HepG2 (cell line): ENCODE data around the gene SNRNP200. TPM values are rescaled to one million over a fixed set of nuclear protein-coding genes. Genes with fewer than 3 reads are reported as not detected.

Source experiments
- CEBPG ChIP-seq: IDR thresholded peaks from 2 replicates; pipeline ENCODE4 v1.6.1; 2016
- HOXA9 ChIP-seq: sonication (generic); formaldehyde crosslinking; IDR thresholded peaks from 2 replicates; pipeline ENCODE4 v1.8.1; 2022; ENCODE audit warnings: missing genetic modification reagents, mild to moderate bottlenecking, moderate library complexity, borderline replicate concordance
- NFKB2 ChIP-seq: sonication (generic); formaldehyde crosslinking; IDR thresholded peaks from 2 replicates; pipeline ENCODE4 v1.4.0; 2020; ENCODE audit warnings: missing genetic modification reagents, borderline replicate concordance
- SP1 ChIP-seq, 2 experiments: fragments of 450-650 bp in 1 of 2; sonication (generic) in 1 of 2; formaldehyde crosslinking in 1 of 2; IDR thresholded peaks; 2 replicates each; pipeline versions ENCODE4 v1.4.0 to v1.6.1; 2016 to 2020; ENCODE audit warnings: missing genetic modification reagents in 1 of 2
- SP140L ChIP-seq: sonication (generic); formaldehyde crosslinking; IDR thresholded peaks from 2 replicates; pipeline ENCODE4 v1.4.0; 2020; ENCODE audit warnings: missing genetic modification reagents, borderline replicate concordance
- SRF ChIP-seq: IDR thresholded peaks from 2 replicates; pipeline ENCODE4 v1.6.1; 2011; ENCODE audit warnings: mild to moderate bottlenecking, low read depth, low read length, moderate library complexity
- ZBTB7A ChIP-seq: sonication (generic); formaldehyde crosslinking; IDR thresholded peaks from 2 replicates; pipeline ENCODE4 v1.8.0; 2022; ENCODE audit warnings: mild to moderate bottlenecking, missing genetic modification reagents
- ZBTB7B ChIP-seq: sonication (generic); formaldehyde crosslinking; IDR thresholded peaks from 2 replicates; pipeline ENCODE4 v1.4.0; 2020; ENCODE audit warnings: missing genetic modification reagents
- ZFX ChIP-seq: sonication (generic); formaldehyde crosslinking; IDR thresholded peaks from 2 replicates; pipeline ENCODE4 v1.4.0; 2020; ENCODE audit warnings: mild to moderate bottlenecking, low read depth, missing genetic modification reagents, moderate library complexity
- ZNF124 ChIP-seq: sonication (generic); formaldehyde crosslinking; IDR thresholded peaks from 2 replicates; pipeline ENCODE4 v1.4.0; 2020; ENCODE audit warnings: missing genetic modification reagents
- ZNF720 ChIP-seq: sonication (generic); formaldehyde crosslinking; IDR thresholded peaks from 2 replicates; pipeline ENCODE4 v1.4.0; 2020; ENCODE audit warnings: missing genetic modification reagents
- ZNF766 ChIP-seq: sonication (generic); formaldehyde crosslinking; IDR thresholded peaks from 2 replicates; pipeline ENCODE4 v1.5.0; 2020; ENCODE audit warnings: missing genetic modification reagents, borderline replicate concordance
- polyA plus RNA-seq, 8 experiments: library from polyadenylated mRNA; depleted of rRNA in 3 of 8; stranded (reverse) in 7 of 8; unstranded in 1 of 8; fragments of >200 nt; fragmentation: Illumina TruSeq in 4 of 8; extraction: Trizol in 4 of 8; gene quantifications; 2 replicates each; pipeline versions ENCODE4 v1.2.1 to v1.2.3, GENCODE V29; 2011 to 2016; ENCODE audit warnings: low read depth in 4 of 8, missing spikeins in 1 of 8, mixed read lengths in 1 of 8; ENCODE audit not compliant: insufficient read depth in 1 of 8
- total RNA-seq, 5 experiments: library from RNA; depleted of rRNA; stranded (reverse); fragments of >200 nt; fragmentation: Illumina TruSeq; extraction: Trizol; gene quantifications; 2 replicates each; pipeline ENCODE4 v1.2.3, GENCODE V29; 2016; ENCODE audit warnings: low read depth in 1 of 5
- TF ChIP-seq, protein P1 (sequence below): sonication (generic); formaldehyde crosslinking; conservative IDR thresholded peaks from 2 replicates; pipeline ENCODE4 v1.8.0; 2022; ENCODE audit warnings: mild to moderate bottlenecking, moderate library complexity, missing genetic modification reagents
- TF ChIP-seq, protein P2 (sequence below): sonication (generic); formaldehyde crosslinking; IDR thresholded peaks from 2 replicates; pipeline ENCODE4 v1.5.0; 2020; ENCODE audit warnings: missing genetic modification reagents, mild to moderate bottlenecking, borderline replicate concordance
- TF ChIP-seq, protein P3 (sequence below): sonication (generic); formaldehyde crosslinking; IDR thresholded peaks from 2 replicates; pipeline ENCODE4 v1.4.0; 2020; ENCODE audit warnings: missing genetic modification reagents
- TF ChIP-seq, protein P4 (sequence below), 2 experiments: fragments of 450-650 bp in 1 of 2; sonication (generic) in 1 of 2; formaldehyde crosslinking; IDR thresholded peaks; 2 replicates each; pipeline versions ENCODE4 v1.5.0 to v1.8.0; 2020 to 2022; ENCODE audit warnings: mild to moderate bottlenecking in 1 of 2, missing genetic modification reagents in 1 of 2
- TF ChIP-seq, protein P5 (sequence below): IDR thresholded peaks from 2 replicates; pipeline ENCODE4 v1.6.1; 2016; ENCODE audit warnings: low read depth, control low read depth

The SNRNP200 gene
- total and polyA plus RNA-seq, 2 of the 13 experiments (the other 11 are each of a cell fraction or from before 2014, with no cell fraction given), result 99.0 to 232 TPM

DNA sequence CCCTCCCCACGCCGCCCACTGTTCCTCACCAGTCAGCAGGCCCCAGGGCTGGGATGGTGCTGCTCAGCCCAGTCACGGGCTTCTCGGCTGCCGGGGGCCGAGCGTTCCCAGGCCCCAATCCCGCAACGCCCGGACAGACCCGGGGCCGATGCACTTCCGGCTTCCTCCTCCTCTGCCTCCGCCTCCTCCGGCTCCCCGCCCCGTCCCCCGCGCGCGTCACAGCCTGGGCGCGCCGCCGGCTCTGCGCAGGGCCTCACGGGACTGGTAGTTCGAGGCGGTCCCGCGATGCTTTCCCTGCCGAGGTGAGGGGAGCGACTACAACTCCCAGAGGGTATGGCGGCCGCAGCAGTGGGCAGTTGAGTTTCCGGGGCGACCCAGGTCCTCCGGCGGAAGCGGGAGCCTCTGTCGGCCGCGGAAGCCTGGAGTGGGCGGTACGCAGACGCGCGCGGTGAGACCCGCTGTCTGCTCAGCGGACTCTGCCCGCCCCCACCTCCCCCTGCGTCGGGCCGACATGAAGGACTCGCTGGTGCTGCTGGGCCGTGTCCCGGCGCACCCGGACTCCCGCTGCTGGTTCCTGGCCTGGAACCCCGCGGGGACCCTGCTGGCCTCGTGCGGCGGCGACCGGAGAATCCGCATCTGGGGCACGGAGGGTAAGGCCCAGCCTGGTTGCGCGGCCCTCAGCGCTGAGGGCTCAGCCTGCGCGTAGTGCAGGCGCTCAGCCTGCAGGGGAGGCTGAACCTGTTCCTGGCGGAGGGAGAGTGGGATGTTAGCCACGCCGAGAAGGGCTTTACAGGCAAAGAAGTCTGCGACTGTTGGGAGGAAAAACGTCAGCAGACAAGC is 39.3 kb downstream of the SNRNP200 start, which contains the start of the genes CIAO1 and TMEM127 (continued):
- TF ChIP-seq, protein P1, sequence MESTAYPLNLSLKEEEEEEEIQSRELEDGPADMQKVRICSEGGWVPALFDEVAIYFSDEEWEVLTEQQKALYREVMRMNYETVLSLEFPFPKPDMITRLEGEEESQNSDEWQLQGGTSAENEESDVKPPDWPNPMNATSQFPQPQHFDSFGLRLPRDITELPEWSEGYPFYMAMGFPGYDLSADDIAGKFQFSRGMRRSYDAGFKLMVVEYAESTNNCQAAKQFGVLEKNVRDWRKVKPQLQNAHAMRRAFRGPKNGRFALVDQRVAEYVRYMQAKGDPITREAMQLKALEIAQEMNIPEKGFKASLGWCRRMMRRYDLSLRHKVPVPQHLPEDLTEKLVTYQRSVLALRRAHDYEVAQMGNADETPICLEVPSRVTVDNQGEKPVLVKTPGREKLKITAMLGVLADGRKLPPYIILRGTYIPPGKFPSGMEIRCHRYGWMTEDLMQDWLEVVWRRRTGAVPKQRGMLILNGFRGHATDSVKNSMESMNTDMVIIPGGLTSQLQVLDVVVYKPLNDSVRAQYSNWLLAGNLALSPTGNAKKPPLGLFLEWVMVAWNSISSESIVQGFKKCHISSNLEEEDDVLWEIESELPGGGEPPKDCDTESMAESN (CRISPR knock-in tag), result peak; percentile 94
- TF ChIP-seq ZNF720 (CRISPR knock-in tag) (no peak), CEBPG (CRISPR knock-in tag) (no peak), NFKB2 (CRISPR knock-in tag) (peak; percentile 61; the same call in 1 of the 2 replicates), SP1 (IDR thresholded peaks at IDR 0.05) (no peak), SP1 (CRISPR knock-in tag; IDR thresholded peaks at IDR 0.05) (peak; percentile 76), ZBTB7B (CRISPR knock-in tag) (peak; percentile 54), ZBTB7A (peak; percentile 88), ZFX (peak; percentile 100), SP140L (CRISPR knock-in tag) (no peak; the same call in 1 of the 2 replicates), HOXA9 (CRISPR knock-in tag) (no peak), ZNF766 (CRISPR knock-in tag) (no peak; the same call in none of the 2 replicates), ZNF124 (CRISPR knock-in tag) (peak; percentile 88; the same call in 1 of the 2 replicates), SRF (no peak)
- TF ChIP-seq, protein P2, sequence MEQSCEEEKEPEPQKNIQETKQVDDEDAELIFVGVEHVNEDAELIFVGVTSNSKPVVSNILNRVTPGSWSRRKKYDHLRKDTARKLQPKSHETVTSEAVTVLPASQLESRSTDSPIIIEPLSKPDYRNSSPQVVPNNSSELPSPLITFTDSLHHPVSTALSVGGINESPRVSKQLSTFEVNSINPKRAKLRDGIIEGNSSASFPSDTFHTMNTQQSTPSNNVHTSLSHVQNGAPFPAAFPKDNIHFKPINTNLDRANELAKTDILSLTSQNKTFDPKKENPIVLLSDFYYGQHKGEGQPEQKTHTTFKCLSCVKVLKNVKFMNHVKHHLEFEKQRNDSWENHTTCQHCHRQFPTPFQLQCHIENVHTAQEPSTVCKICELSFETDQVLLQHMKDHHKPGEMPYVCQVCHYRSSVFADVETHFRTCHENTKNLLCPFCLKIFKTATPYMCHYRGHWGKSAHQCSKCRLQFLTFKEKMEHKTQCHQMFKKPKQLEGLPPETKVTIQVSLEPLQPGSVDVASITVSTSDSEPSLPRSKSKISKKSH (CRISPR knock-in tag), result peak; percentile 89; the same call in 1 of the 2 replicates
- TF ChIP-seq, protein P3, sequence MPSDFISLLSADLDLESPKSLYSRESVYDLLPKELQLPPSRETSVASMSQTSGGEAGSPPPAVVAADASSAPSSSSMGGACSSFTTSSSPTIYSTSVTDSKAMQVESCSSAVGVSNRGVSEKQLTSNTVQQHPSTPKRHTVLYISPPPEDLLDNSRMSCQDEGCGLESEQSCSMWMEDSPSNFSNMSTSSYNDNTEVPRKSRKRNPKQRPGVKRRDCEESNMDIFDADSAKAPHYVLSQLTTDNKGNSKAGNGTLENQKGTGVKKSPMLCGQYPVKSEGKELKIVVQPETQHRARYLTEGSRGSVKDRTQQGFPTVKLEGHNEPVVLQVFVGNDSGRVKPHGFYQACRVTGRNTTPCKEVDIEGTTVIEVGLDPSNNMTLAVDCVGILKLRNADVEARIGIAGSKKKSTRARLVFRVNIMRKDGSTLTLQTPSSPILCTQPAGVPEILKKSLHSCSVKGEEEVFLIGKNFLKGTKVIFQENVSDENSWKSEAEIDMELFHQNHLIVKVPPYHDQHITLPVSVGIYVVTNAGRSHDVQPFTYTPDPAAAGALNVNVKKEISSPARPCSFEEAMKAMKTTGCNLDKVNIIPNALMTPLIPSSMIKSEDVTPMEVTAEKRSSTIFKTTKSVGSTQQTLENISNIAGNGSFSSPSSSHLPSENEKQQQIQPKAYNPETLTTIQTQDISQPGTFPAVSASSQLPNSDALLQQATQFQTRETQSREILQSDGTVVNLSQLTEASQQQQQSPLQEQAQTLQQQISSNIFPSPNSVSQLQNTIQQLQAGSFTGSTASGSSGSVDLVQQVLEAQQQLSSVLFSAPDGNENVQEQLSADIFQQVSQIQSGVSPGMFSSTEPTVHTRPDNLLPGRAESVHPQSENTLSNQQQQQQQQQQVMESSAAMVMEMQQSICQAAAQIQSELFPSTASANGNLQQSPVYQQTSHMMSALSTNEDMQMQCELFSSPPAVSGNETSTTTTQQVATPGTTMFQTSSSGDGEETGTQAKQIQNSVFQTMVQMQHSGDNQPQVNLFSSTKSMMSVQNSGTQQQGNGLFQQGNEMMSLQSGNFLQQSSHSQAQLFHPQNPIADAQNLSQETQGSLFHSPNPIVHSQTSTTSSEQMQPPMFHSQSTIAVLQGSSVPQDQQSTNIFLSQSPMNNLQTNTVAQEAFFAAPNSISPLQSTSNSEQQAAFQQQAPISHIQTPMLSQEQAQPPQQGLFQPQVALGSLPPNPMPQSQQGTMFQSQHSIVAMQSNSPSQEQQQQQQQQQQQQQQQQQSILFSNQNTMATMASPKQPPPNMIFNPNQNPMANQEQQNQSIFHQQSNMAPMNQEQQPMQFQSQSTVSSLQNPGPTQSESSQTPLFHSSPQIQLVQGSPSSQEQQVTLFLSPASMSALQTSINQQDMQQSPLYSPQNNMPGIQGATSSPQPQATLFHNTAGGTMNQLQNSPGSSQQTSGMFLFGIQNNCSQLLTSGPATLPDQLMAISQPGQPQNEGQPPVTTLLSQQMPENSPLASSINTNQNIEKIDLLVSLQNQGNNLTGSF, result peak; percentile 70
- TF ChIP-seq, protein P4, sequence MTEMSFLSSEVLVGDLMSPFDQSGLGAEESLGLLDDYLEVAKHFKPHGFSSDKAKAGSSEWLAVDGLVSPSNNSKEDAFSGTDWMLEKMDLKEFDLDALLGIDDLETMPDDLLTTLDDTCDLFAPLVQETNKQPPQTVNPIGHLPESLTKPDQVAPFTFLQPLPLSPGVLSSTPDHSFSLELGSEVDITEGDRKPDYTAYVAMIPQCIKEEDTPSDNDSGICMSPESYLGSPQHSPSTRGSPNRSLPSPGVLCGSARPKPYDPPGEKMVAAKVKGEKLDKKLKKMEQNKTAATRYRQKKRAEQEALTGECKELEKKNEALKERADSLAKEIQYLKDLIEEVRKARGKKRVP (CRISPR knock-in tag; IDR thresholded peaks at IDR 0.05), result peak in 1 of 2 experiments; percentile 53; a peak in 1 of 4 replicates
- TF ChIP-seq, protein P5, sequence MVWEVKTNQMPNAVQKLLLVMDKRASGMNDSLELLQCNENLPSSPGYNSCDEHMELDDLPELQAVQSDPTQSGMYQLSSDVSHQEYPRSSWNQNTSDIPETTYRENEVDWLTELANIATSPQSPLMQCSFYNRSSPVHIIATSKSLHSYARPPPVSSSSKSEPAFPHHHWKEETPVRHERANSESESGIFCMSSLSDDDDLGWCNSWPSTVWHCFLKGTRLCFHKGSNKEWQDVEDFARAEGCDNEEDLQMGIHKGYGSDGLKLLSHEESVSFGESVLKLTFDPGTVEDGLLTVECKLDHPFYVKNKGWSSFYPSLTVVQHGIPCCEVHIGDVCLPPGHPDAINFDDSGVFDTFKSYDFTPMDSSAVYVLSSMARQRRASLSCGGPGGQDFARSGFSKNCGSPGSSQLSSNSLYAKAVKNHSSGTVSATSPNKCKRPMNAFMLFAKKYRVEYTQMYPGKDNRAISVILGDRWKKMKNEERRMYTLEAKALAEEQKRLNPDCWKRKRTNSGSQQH (CRISPR knock-in tag), result peak; percentile 64; the same call in 1 of the 2 replicates
